GM12878 (cell line): Measurements from ENCODE around the gene TAOK2. TPM values are rescaled to one million over a fixed set of nuclear protein-coding genes. Genes with fewer than 3 reads are reported as not detected.
A peak's percentile ranks its signal among the peaks of the same experiment; 100 is the strongest.

Experiments used
- ATAC-seq: fragments of 200-7000 bp; cut with Tn5 transposase; 3 replicates; pipeline ENCODE4 v1.9.1; 2020; ENCODE audit warnings: mild to moderate bottlenecking, moderate library complexity
- BruUV-seq: library from RNA; stranded (reverse); fragments of 400-500 nt; replicated peaks from 2 replicates; lab custom pipeline; 2021; lab: Mats Ljungman, UMichigan
- CTCF ChIA-PET: fragments of 300-600 bp; sonication (Branson Sonifier 250); formaldehyde crosslinking; extraction: SDS; loops from one replicate; lab custom pipeline; 2021; ENCODE audit warnings: inconsistent platforms; lab: Yijun Ruan, JAX
- POLR2A ChIA-PET: fragments of 350-600 bp; formaldehyde crosslinking; extraction: SDS; loops from one replicate; lab custom pipeline; 2021; ENCODE audit warnings: inconsistent platforms; lab: Charles Lee
- RAD21 ChIA-PET: fragments of 300-600 bp; sonication (Branson Sonifier 250); formaldehyde crosslinking; loops from one replicate; lab custom pipeline; 2023; ENCODE audit warnings: antibody characterized with exemption; ENCODE audit not compliant: unreplicated experiment; lab: Charles Lee
- SMC1A ChIA-PET: fragments of 300-600 bp; sonication (Branson Sonifier 250); formaldehyde crosslinking; loops from one replicate; lab custom pipeline; 2023; ENCODE audit not compliant: unreplicated experiment, uncharacterized antibody; lab: Charles Lee
- DNase-seq: peaks from one replicate; pipeline ENCODE4 v3.0.0-alpha.2; 2011; ENCODE audit warnings: low read depth, low spot score
- FAIRE-seq: peaks from 3 replicates; lab custom pipeline; 2011; peaks lifted over from hg19 to GRCh38; lab: Jason Lieb, UNC
- H2AFZ ChIP-seq: 2 replicates; pipeline ENCODE4 v1.6.0; 2011; ENCODE audit warnings: low read depth, low read length, control low read depth; ENCODE audit not compliant: control insufficient read depth
- H3K27ac ChIP-seq: 2 replicates; pipeline ENCODE4 v1.5.1; 2011; ENCODE audit warnings: control low read depth; ENCODE audit not compliant: control insufficient read depth, insufficient read depth
- H3K27me3 ChIP-seq, 2 experiments: replicated peaks in 1 of 2; 2 replicates each; pipeline versions ENCODE4 v1.6.0 to v1.6.1; 2011; ENCODE audit warnings: low read length in 1 of 2; ENCODE audit not compliant: control insufficient read depth in 2 of 2, insufficient read depth in 2 of 2
- H3K36me3 ChIP-seq, 2 experiments: 2 replicates each; pipeline ENCODE4 v1.5.1; 2011; ENCODE audit warnings: low read length in 1 of 2; ENCODE audit not compliant: control insufficient read depth in 2 of 2, insufficient read depth in 2 of 2
- H3K4me1 ChIP-seq: 2 replicates; pipeline ENCODE4 v1.6.1; 2011; ENCODE audit warnings: mild to moderate bottlenecking, low read length, moderate library complexity, mixed read lengths; ENCODE audit not compliant: control insufficient read depth, insufficient read depth
- H3K4me2 ChIP-seq: 2 replicates; pipeline ENCODE4 v1.6.0; 2011; ENCODE audit warnings: control low read depth; ENCODE audit not compliant: control insufficient read depth, insufficient read depth
- H3K4me3 ChIP-seq: fragments of 200-600 bp; sonication (generic); 2 replicates; pipeline ENCODE4 v1.5.1; 2016
- H3K79me2 ChIP-seq: 2 replicates; pipeline ENCODE4 v1.6.0; 2011; ENCODE audit warnings: low read length; ENCODE audit not compliant: control insufficient read depth, insufficient read depth
- H3K9ac ChIP-seq: 2 replicates; pipeline ENCODE4 v1.8.0; 2011; ENCODE audit warnings: low read length, control low read depth, mixed read lengths; ENCODE audit not compliant: control insufficient read depth, insufficient read depth
- H3K9me3 ChIP-seq: replicated peaks from 3 replicates; pipeline ENCODE4 v1.5.1; 2011; ENCODE audit warnings: mild to moderate bottlenecking, low read length; ENCODE audit not compliant: control insufficient read depth, insufficient read depth
- H4K20me1 ChIP-seq: 2 replicates; pipeline ENCODE4 v1.6.0; 2011; ENCODE audit not compliant: control insufficient read depth, insufficient read depth
- CTCF ChIP-seq, 3 experiments: IDR thresholded peaks in 2 of 3; conservative IDR thresholded peaks in 1 of 3; 2 replicates each; pipeline ENCODE4 v1.5.1; 2011; ENCODE audit warnings: low read depth in 3 of 3, low read length in 3 of 3, mild to moderate bottlenecking in 3 of 3, control low read depth in 2 of 3, moderate library complexity in 2 of 3, inconsistent platforms in 1 of 3, mixed read lengths in 1 of 3; ENCODE audit not compliant: control insufficient read depth in 2 of 3, insufficient read depth in 1 of 3; ENCODE audit errors: extremely low read depth in 1 of 3
- E2F8 ChIP-seq: fragments of 450-650 bp; IDR thresholded peaks from 2 replicates; pipeline ENCODE4 v1.6.1; 2018; ENCODE audit warnings: mild to moderate bottlenecking, low read depth, moderate library complexity; ENCODE audit not compliant: partially characterized antibody
- MXI1 ChIP-seq: fragments of 150-350 bp; IDR thresholded peaks from 2 replicates; pipeline ENCODE4 v1.6.1; 2011; ENCODE audit warnings: low read depth, mild to moderate bottlenecking, inconsistent platforms, low read length, improper control_type of control experiment
- RAD21 ChIP-seq: IDR thresholded peaks from 2 replicates; pipeline ENCODE4 v1.6.1; 2011; ENCODE audit warnings: mild to moderate bottlenecking, low read depth, low read length, moderate library complexity; ENCODE audit not compliant: insufficient read depth
- SMC3 ChIP-seq: IDR thresholded peaks from 2 replicates; pipeline ENCODE4 v1.6.1; 2011; ENCODE audit warnings: low read length, improper control_type of control experiment, borderline replicate concordance
- YY1 ChIP-seq: IDR thresholded peaks from 2 replicates; pipeline ENCODE4 v1.6.1; 2011; ENCODE audit warnings: low read depth, mild to moderate bottlenecking, low read length
- WGBS: methylation state at CpG from one replicate; pipeline ENCODE4 v1.1.6; 2016; ENCODE audit warnings: low lambda C conversion rate; ENCODE audit not compliant: insufficient replicate concordance, insufficient coverage; ENCODE audit errors: missing lambda C conversion rate; 5-methylcytosine and 5-hydroxymethylcytosine counted together
- in situ Hi-C: fragments of 300-500 bp; cut with MboI; formaldehyde crosslinking; loops from 9 replicates; pipeline ENCODE4 v1.14.3; 2018; ENCODE audit warnings: mixed read lengths
- intact Hi-C: fragments of 100-400 bp; cut with micrococcal nuclease; formaldehyde crosslinking; loops from one replicate; pipeline ENCODE4 v1.14.2; 2022; ENCODE audit not compliant: unreplicated experiment
- polyA plus RNA-seq, 11 experiments: library from polyadenylated mRNA; depleted of rRNA in 4 of 11; unstranded in 6 of 11; stranded (reverse) in 5 of 11; fragments of >200 nt; fragmentation: Nextera tagmentation in 4 of 11; fragmentation: Illumina TruSeq in 1 of 11; extraction: Ambion mirVana in 4 of 11; extraction: Trizol in 1 of 11; gene quantifications; 1 replicate in 1 of 11; 2 replicates in 10 of 11; pipeline versions ENCODE4 v1.2.1 to v1.2.3, GENCODE V29; 2011 to 2016; ENCODE audit warnings: inconsistent platforms in 2 of 11, missing spikeins in 2 of 11, low read depth in 1 of 11
- total RNA-seq, 4 experiments: library from RNA; depleted of rRNA in 3 of 4; stranded (reverse); fragments of >200 nt in 3 of 4; fragmentation: Illumina TruSeq in 1 of 4; extraction: Trizol in 1 of 4; gene quantifications; 2 replicates each; pipeline versions ENCODE4 v1.2.1 to v1.2.3, GENCODE V29; 2013 to 2021

TAOK2 gene
- total and polyA plus RNA-seq, 10 of the 15 experiments (the other 5 are each of a cell fraction or from before 2014, with no cell fraction given): 0.14 to 40.2 (median 11.6) TPM

GRCh38 chr16:30031477-30031918 is 57.8 kb downstream of the TAOK2 start:
- Histone ChIP-seq H3K9ac (no peak overlapping the region), H3K9me3 (no peaks in the 10 kb centered on the region), H3K36me3 (no peaks in the 10 kb centered on the region), H3K4me2 (no peak overlapping the region), H3K27me3 (peaks cover 6 to 14% of the 10 kb centered on the region in 2 experiments; a peak in 3 of 4 replicates), H3K27ac (no peak overlapping the region), H3K4me1 (peaks cover 13% of the 10 kb centered on the region), H4K20me1 (no peaks in the 10 kb centered on the region), H3K79me2 (no peaks in the 10 kb centered on the region), H2AFZ (no peak overlapping the region), H3K4me3 (no peak overlapping the region)
- SMC1A ChIA-PET: interaction anchor here (1.0 to 1.4 kb wide), 5 partner anchors 24 to 183 kb away, joined by 3 to 4 read pairs (median 3); no protein-coding TSS in a partner anchor
- intact Hi-C loops: no loop called here
- FAIRE-seq: no peak
- 32% methylated on average over 11 of the region's 11 CpGs for WGBS
- BruUV-seq: no TSS peak
- CTCF ChIA-PET: interaction anchor here (0.7 to 2.3 kb wide), 24 partner anchors 9 to 331 kb away, joined by 3 to 21 read pairs (median 5); partner anchors contain the start of genes ALDOA, C16orf92, HIRIP3 and INO80E
- no peak for DNase-seq
- in situ Hi-C loops: no loop called here
- no peak for ATAC-seq
- POLR2A ChIA-PET: no interaction called here
- no peak for TF ChIP-seq MXI1
- RAD21 ChIA-PET: interaction anchor here (1.0 to 2.7 kb wide), 9 partner anchors 12 to 224 kb away, joined by 3 to 12 read pairs (median 6); partner anchors contain the start of genes ALDOA and ASPHD1

- Histone ChIP-seq H2AFZ (no peak overlapping the region), H3K4me3 (no peak overlapping the region), H4K20me1 (no peaks in the 10 kb centered on the region), H3K9ac (no peak overlapping the region), H3K27ac (no peak overlapping the region), H3K79me2 (no peaks in the 10 kb centered on the region), H3K4me2 (no peak overlapping the region)
- intact Hi-C loops (no loop called here), in situ Hi-C loops (no loop called here)
- peak; percentile 69 for FAIRE-seq
- RAD21 ChIA-PET: interaction anchor here (0.5 to 2.7 kb wide), 17 partner anchors 12 to 375 kb away, joined by 3 to 12 read pairs (median 4); partner anchors contain the start of genes ALDOA, ASPHD1, QPRT and TMEM219
- CTCF ChIA-PET: interaction anchor here (0.5 to 2.3 kb wide), 38 partner anchors 8 to 598 kb away, joined by 3 to 21 read pairs (median 4); partner anchors contain the start of genes ALDOA, C16orf92, HIRIP3 and INO80E
- peak; percentile 79 to 85 (median 84) for TF ChIP-seq CTCF (IDR thresholded peaks at IDR 0.05 in 2 of 3, conservative IDR thresholded peaks at IDR 0.05 in 1 of 3; ENCODE audit: control insufficient read depth in 2 of 3, extremely low read depth in 1 of 3, insufficient read depth in 1 of 3, low read depth in 3 of 3, low read length in 3 of 3)
- TF ChIP-seq YY1: peak; percentile 42; the same call in 1 of the 2 replicates
- no peak for TF ChIP-seq E2F8
- TF ChIP-seq SMC3: peak; percentile 59
- peak; percentile 88 for TF ChIP-seq RAD21
- TF ChIP-seq, all 136 proteins: peak for 4
- ATAC-seq (peak; percentile 77), DNase-seq (no peak)
- ChIA-PET POLR2A (interaction anchor here (0.7 kb wide), 1 partner anchor 143 kb away, joined by 4 read pairs; no protein-coding TSS in a partner anchor), SMC1A (interaction anchor here (0.6 to 1.4 kb wide), 12 partner anchors 9 to 1017 kb away, joined by 3 to 4 read pairs (median 3); partner anchors contain the start of genes C16orf92 and TBX6)
- H3K27me3 ChIP-seq: peaks cover 6 to 12% of the 10 kb centered on the region in 2 experiments; a peak in 3 of 4 replicates
- WGBS: 14% methylated on average over 12 of the region's 12 CpGs
- H3K9me3 ChIP-seq: no peaks in the 10 kb centered on the region
- BruUV-seq: no TSS peak
- peaks cover 13% of the 10 kb centered on the region for H3K4me1 ChIP-seq
- no peaks in the 10 kb centered on the region for H3K36me3 ChIP-seq
Observed at GRCh38 chr16:30032083-30032819, 58.6 kb downstream of the TAOK2 start.
